ENCODE results near the gene OTUB2.
A peak's percentile ranks its signal among the peaks of the same experiment; 100 is the strongest.

Gene OTUB2

GRCh38 chr14:94043111-94043755 lies 17.1 kb downstream of the OTUB2 start:
- DNase-seq: no peak

- no peak for DNase-seq
Measured at GRCh38 chr14:94043756-94044475, 17.8 kb downstream of the OTUB2 start.

GRCh38 chr14:94044476-94045091 lies 18.4 kb downstream of the OTUB2 start:
- no peak for DNase-seq

GRCh38 chr14:94045101-94045500 lies 19.0 kb downstream of the OTUB2 start:
- no peak for DNase-seq

- no peak for DNase-seq
Measured at GRCh38 chr14:94045563-94046345, 19.6 kb downstream of the OTUB2 start.

- DNase-seq: no peak
Measured at GRCh38 chr14:94046696-94047250, 20.6 kb downstream of the OTUB2 start.

- DNase-seq: no peak
Measured at GRCh38 chr14:94047581-94047980, 21.4 kb downstream of the OTUB2 start.

- peak; percentile 87 for DNase-seq
Measured at GRCh38 chr14:94048691-94049624, 22.8 kb downstream of the OTUB2 start.

- DNase-seq: no peak
Measured at GRCh38 chr14:94049625-94050023, 23.5 kb downstream of the OTUB2 start.

- DNase-seq: no peak
Measured at GRCh38 chr14:94050231-94050880, 24.2 kb downstream of the OTUB2 start.

GRCh38 chr14:94051115-94051514 lies 25.0 kb downstream of the OTUB2 start:
- DNase-seq: no peak

GRCh38 chr14:94051779-94052178 lies 25.6 kb downstream of the OTUB2 start:
- DNase-seq: no peak

- peak; percentile 68 for DNase-seq
Measured at GRCh38 chr14:94052199-94052598, 26.1 kb downstream of the OTUB2 start.

GRCh38 chr14:94052662-94053061 lies 26.5 kb downstream of the OTUB2 start:
- DNase-seq: no peak

- no peak for DNase-seq
Measured at GRCh38 chr14:94054401-94054800, 28.3 kb downstream of the OTUB2 start.

GRCh38 chr14:94054936-94055335 lies 28.8 kb downstream of the OTUB2 start:
- DNase-seq: no peak

GRCh38 chr14:94056579-94057308 lies 30.6 kb downstream of the OTUB2 start:
- DNase-seq: no peak

- no peak for DNase-seq
Measured at GRCh38 chr14:94058128-94058673, 32.1 kb downstream of the OTUB2 start.

GRCh38 chr14:94058674-94059138 lies 32.6 kb downstream of the OTUB2 start:
- DNase-seq: no peak

- no peak for DNase-seq
Measured at GRCh38 chr14:94059998-94060397, 33.9 kb downstream of the OTUB2 start.
